ENCODE measurements around the gene STX8. TPM values are rescaled to one million over a fixed set of nuclear protein-coding genes. Genes with fewer than 3 reads are reported as not detected.
A peak's percentile ranks its signal among the peaks of the same experiment; 100 is the strongest.

Gene STX8
- total RNA-seq, 1 experiment from 2014 or later = 38.8 TPM

DNA sequence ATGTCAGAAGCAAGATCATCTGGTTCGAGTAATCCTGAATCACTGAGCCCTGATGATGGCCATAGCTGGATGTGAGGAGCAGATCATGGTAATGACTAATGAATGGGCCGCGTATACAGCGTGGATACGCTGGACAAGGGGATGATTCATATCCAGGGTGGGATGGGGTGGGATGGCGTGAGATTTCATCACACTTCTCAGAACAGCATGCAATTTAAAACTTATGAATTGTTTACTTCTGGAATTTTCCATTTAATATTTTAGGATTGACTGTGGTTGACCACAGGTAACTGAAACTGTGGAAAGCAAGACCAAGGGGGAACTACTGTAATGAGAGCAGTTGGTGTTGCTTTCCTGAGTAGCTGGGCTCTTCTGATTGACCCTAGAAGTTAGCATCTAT is 225.5 kb downstream of the STX8 start:
- Histone ChIP-seq H3K4me1 (ENCODE audit: control insufficient read depth in 1 of 2, insufficient read depth in 2 of 2, low read length in 2 of 2) (no peaks in the 10 kb centered on the region), H3K4me3 (replicated peaks in 1 of 2; ENCODE audit: low read depth in 1 of 2, low read length in 2 of 2) (no peak overlapping the region), H3K4me2 (ENCODE audit: low read length) (no peak overlapping the region), H3K9me3 (ENCODE audit: control insufficient read depth in 1 of 2, insufficient read depth in 1 of 2, low read depth in 1 of 2, low read length in 2 of 2) (no peaks in the 10 kb centered on the region), H3K9ac (ENCODE audit: low read length) (no peak overlapping the region), H4K20me1 (ENCODE audit: insufficient read depth) (no peaks in the 10 kb centered on the region), H3K36me3 (ENCODE audit: control insufficient read depth in 1 of 2, insufficient read depth in 2 of 2, low read length in 2 of 2) (no peaks in the 10 kb centered on the region), H2AFZ (ENCODE audit: low read depth, low read length, poor library complexity, severe bottlenecking) (no peak overlapping the region), H3K27ac (ENCODE audit: low read depth, low read length) (no peak overlapping the region), H3K79me2 (ENCODE audit: insufficient read depth, low read length) (no peaks in the 10 kb centered on the region), H3K9me2 (ENCODE audit: insufficient read depth) (no peaks in the 10 kb centered on the region), H3K27me3 (ENCODE audit: insufficient read depth, low read length) (no peaks in the 10 kb centered on the region)
- ATAC-seq (no peak), DNase-seq (ENCODE audit: low read depth, low spot score) (peak; percentile 8)
- TF ChIP-seq SIN3A (IDR thresholded peaks at IDR 0.05; ENCODE audit: low read depth) (no peak), RAD21 (IDR thresholded peaks at IDR 0.05; ENCODE audit: low read depth) (no peak), ZFX (IDR thresholded peaks at IDR 0.05) (no peak), EGR1 (IDR thresholded peaks at IDR 0.05; ENCODE audit: low read depth) (no peak), CBX3 (IDR thresholded peaks at IDR 0.05; ENCODE audit: low read depth) (no peak), CEBPB (IDR thresholded peaks at IDR 0.05; ENCODE audit: low read depth) (0 out of 2 replicates have a peak, but pooled peaks have one; percentile 28), SP1 (IDR thresholded peaks at IDR 0.05; ENCODE audit: low read depth) (no peak), EZH2phosphoT487 (IDR thresholded peaks at IDR 0.05; ENCODE audit: borderline replicate concordance) (no peak), TCF7L2 (IDR thresholded peaks at IDR 0.05; ENCODE audit: borderline replicate concordance, extremely low read depth, insufficient read depth, insufficient read length) (no peak), POLR2A (IDR thresholded peaks at IDR 0.05; ENCODE audit: borderline replicate concordance, extremely low read depth, insufficient read depth, insufficient read length) (no peak), ZNF274 (IDR thresholded peaks at IDR 0.05; ENCODE audit: low read depth, low read length) (no peak), FOSL1 (IDR thresholded peaks at IDR 0.05; ENCODE audit: low read depth) (peak; percentile 30; the same call in 1 of the 2 replicates), YY1 (IDR thresholded peaks at IDR 0.05; ENCODE audit: extremely low read depth, insufficient replicate concordance, low read depth, low read length) (no peak), JUND (IDR thresholded peaks at IDR 0.05) (peak; percentile 20; the same call in 1 of the 2 replicates)
- TF ChIP-seq, protein P1, sequence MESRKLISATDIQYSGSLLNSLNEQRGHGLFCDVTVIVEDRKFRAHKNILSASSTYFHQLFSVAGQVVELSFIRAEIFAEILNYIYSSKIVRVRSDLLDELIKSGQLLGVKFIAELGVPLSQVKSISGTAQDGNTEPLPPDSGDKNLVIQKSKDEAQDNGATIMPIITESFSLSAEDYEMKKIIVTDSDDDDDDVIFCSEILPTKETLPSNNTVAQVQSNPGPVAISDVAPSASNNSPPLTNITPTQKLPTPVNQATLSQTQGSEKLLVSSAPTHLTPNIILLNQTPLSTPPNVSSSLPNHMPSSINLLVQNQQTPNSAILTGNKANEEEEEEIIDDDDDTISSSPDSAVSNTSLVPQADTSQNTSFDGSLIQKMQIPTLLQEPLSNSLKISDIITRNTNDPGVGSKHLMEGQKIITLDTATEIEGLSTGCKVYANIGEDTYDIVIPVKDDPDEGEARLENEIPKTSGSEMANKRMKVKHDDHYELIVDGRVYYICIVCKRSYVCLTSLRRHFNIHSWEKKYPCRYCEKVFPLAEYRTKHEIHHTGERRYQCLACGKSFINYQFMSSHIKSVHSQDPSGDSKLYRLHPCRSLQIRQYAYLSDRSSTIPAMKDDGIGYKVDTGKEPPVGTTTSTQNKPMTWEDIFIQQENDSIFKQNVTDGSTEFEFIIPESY (IDR thresholded peaks at IDR 0.05; ENCODE audit: extremely low read depth, insufficient replicate concordance, low read length) = no peak
- TF ChIP-seq, protein P2, sequence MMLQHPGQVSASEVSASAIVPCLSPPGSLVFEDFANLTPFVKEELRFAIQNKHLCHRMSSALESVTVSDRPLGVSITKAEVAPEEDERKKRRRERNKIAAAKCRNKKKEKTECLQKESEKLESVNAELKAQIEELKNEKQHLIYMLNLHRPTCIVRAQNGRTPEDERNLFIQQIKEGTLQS (IDR thresholded peaks at IDR 0.05) = no peak
- TF ChIP-seq, protein P3, sequence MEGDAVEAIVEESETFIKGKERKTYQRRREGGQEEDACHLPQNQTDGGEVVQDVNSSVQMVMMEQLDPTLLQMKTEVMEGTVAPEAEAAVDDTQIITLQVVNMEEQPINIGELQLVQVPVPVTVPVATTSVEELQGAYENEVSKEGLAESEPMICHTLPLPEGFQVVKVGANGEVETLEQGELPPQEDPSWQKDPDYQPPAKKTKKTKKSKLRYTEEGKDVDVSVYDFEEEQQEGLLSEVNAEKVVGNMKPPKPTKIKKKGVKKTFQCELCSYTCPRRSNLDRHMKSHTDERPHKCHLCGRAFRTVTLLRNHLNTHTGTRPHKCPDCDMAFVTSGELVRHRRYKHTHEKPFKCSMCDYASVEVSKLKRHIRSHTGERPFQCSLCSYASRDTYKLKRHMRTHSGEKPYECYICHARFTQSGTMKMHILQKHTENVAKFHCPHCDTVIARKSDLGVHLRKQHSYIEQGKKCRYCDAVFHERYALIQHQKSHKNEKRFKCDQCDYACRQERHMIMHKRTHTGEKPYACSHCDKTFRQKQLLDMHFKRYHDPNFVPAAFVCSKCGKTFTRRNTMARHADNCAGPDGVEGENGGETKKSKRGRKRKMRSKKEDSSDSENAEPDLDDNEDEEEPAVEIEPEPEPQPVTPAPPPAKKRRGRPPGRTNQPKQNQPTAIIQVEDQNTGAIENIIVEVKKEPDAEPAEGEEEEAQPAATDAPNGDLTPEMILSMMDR (IDR thresholded peaks at IDR 0.05 in 2 of 3, conservative IDR thresholded peaks at IDR 0.05 in 1 of 3; ENCODE audit: borderline replicate concordance in 1 of 3, insufficient read depth in 1 of 3, low read depth in 2 of 3, low read length in 2 of 3) = no peak
- TF ChIP-seq, protein P4, sequence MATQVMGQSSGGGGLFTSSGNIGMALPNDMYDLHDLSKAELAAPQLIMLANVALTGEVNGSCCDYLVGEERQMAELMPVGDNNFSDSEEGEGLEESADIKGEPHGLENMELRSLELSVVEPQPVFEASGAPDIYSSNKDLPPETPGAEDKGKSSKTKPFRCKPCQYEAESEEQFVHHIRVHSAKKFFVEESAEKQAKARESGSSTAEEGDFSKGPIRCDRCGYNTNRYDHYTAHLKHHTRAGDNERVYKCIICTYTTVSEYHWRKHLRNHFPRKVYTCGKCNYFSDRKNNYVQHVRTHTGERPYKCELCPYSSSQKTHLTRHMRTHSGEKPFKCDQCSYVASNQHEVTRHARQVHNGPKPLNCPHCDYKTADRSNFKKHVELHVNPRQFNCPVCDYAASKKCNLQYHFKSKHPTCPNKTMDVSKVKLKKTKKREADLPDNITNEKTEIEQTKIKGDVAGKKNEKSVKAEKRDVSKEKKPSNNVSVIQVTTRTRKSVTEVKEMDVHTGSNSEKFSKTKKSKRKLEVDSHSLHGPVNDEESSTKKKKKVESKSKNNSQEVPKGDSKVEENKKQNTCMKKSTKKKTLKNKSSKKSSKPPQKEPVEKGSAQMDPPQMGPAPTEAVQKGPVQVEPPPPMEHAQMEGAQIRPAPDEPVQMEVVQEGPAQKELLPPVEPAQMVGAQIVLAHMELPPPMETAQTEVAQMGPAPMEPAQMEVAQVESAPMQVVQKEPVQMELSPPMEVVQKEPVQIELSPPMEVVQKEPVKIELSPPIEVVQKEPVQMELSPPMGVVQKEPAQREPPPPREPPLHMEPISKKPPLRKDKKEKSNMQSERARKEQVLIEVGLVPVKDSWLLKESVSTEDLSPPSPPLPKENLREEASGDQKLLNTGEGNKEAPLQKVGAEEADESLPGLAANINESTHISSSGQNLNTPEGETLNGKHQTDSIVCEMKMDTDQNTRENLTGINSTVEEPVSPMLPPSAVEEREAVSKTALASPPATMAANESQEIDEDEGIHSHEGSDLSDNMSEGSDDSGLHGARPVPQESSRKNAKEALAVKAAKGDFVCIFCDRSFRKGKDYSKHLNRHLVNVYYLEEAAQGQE (IDR thresholded peaks at IDR 0.05; ENCODE audit: low read depth) = no peak
- ChIA-PET RAD21 (ENCODE audit: low non-redundant PET in 1 of 2, low total read pairs in 2 of 2, uncharacterized antibody in 2 of 2, unreplicated experiment in 2 of 2) (no interaction called here), POLR2A (no interaction called here), CTCF (no interaction called here)
- intact Hi-C loops (cut with micrococcal nuclease) = no loop called here
- BruUV-seq (replicated peaks) = no TSS peak
